GM12892 (cell line): Measurements from ENCODE around the gene ARPP21.

ENCODE experiments used
- POLR2A ChIP-seq: IDR thresholded peaks from 2 replicates; pipeline ENCODE4 v1.6.1; 2011; ENCODE audit warnings: low read depth, low read length, control low read depth
- POLR2AphosphoS5 ChIP-seq: IDR thresholded peaks from 2 replicates; pipeline ENCODE4 v1.6.1; 2011; ENCODE audit warnings: low read depth, low read length, control low read depth

GRCh38 chr3:35780800-35781199 is 141.5 kb downstream of the ARPP21 start:
- TF ChIP-seq POLR2A (no peak), POLR2AphosphoS5 (no peak)
